OCI-LY7 (cell line): ENCODE results near the gene TRMT44. TPM values are rescaled to one million over a fixed set of nuclear protein-coding genes. Genes with fewer than 3 reads are reported as not detected.

Experiments used
- BruUV-seq: library from RNA; stranded (reverse); fragments of 400-500 nt; replicated peaks from 2 replicates; lab custom pipeline; 2021; lab: Mats Ljungman, UMichigan
- CTCF ChIA-PET: fragments of 300-600 bp; sonication (Branson Sonifier 250); formaldehyde crosslinking; loops from one replicate; lab custom pipeline; 2022; ENCODE audit warnings: antibody characterized with exemption; ENCODE audit not compliant: unreplicated experiment; lab: Charles Lee
- POLR2A ChIA-PET: fragments of 300-600 bp; sonication (Branson Sonifier 250); formaldehyde crosslinking; loops from one replicate; lab custom pipeline; 2022; ENCODE audit warnings: antibody characterized with exemption; lab: Charles Lee
- DNase-seq: peaks from one replicate; pipeline ENCODE4 v3.0.0-alpha.2; 2015; ENCODE audit warnings: low spot score
- H2AFZ ChIP-seq: fragments of 200-600 bp; sonication (generic), shearing (Covaris generic); 2 replicates; pipeline ENCODE4 v1.6.1; 2014; ENCODE audit warnings: mild to moderate bottlenecking, antibody characterized with exemption, low read length, moderate library complexity
- H3K27ac ChIP-seq: fragments of 200-600 bp; sonication (generic); 2 replicates; pipeline ENCODE4 v1.5.1; 2014; ENCODE audit warnings: mixed run types, low read depth, mild to moderate bottlenecking, moderate library complexity, low read length, inconsistent platforms; ENCODE audit not compliant: poor library complexity, severe bottlenecking
- H3K36me3 ChIP-seq: fragments of 200-600 bp; sonication (generic); 2 replicates; pipeline ENCODE4 v1.6.1; 2014; ENCODE audit warnings: mild to moderate bottlenecking, antibody characterized with exemption, low read length, moderate library complexity, mixed read lengths; ENCODE audit not compliant: insufficient read depth
- H3K4me1 ChIP-seq: fragments of 200-600 bp; sonication (generic); 2 replicates; pipeline ENCODE4 v1.5.1; 2014; ENCODE audit warnings: mild to moderate bottlenecking, low read length; ENCODE audit not compliant: insufficient read depth, poor library complexity, severe bottlenecking
- H3K4me2 ChIP-seq: fragments of 200-600 bp; sonication (generic); 2 replicates; pipeline ENCODE4 v1.6.1; 2014; ENCODE audit warnings: mild to moderate bottlenecking, low read length
- H3K4me3 ChIP-seq: fragments of 200-600 bp; sonication (generic); 2 replicates; pipeline ENCODE4 v1.5.1; 2014; ENCODE audit warnings: mild to moderate bottlenecking, low read depth, low read length; ENCODE audit not compliant: poor library complexity, severe bottlenecking
- H3K79me2 ChIP-seq: fragments of 200-600 bp; sonication (generic); 2 replicates; pipeline ENCODE4 v1.6.1; 2016; ENCODE audit warnings: low read depth, mild to moderate bottlenecking, low read length, moderate library complexity, mixed read lengths; ENCODE audit not compliant: insufficient read depth
- H3K9me2 ChIP-seq: fragments of 200-600 bp; sonication (generic); 2 replicates; pipeline ENCODE4 v1.6.1; 2016; ENCODE audit warnings: mild to moderate bottlenecking, low read length, mixed read lengths; ENCODE audit not compliant: insufficient read depth
- H3K9me3 ChIP-seq: fragments of 200-600 bp; sonication (generic); 2 replicates; pipeline ENCODE4 v1.6.1; 2014; ENCODE audit warnings: mild to moderate bottlenecking, mixed run types, low read length, mixed read lengths
- H4K20me1 ChIP-seq: fragments of 200-600 bp; sonication (generic); 2 replicates; pipeline ENCODE4 v1.6.1; 2014; ENCODE audit warnings: mild to moderate bottlenecking, antibody characterized with exemption, low read length, moderate library complexity, mixed read lengths; ENCODE audit not compliant: insufficient read depth
- CTCF ChIP-seq: fragments of 200-600 bp; sonication (generic); conservative IDR thresholded peaks from 2 replicates; pipeline ENCODE4 v1.5.1; 2014; ENCODE audit warnings: mild to moderate bottlenecking, antibody characterized with exemption, low read length, moderate library complexity, mixed read lengths
- EZH2phosphoT487 ChIP-seq: fragments of 200-600 bp; sonication (generic); IDR thresholded peaks from 2 replicates; pipeline ENCODE4 v1.6.1; 2018; ENCODE audit warnings: low read depth, borderline replicate concordance, mild to moderate bottlenecking, mixed run types, antibody characterized with exemption, low read length, moderate library complexity, mixed read lengths
- intact Hi-C: fragments of 100-400 bp; cut with micrococcal nuclease; formaldehyde crosslinking; loops from one replicate; pipeline ENCODE4 v1.10.0; 2022; ENCODE audit not compliant: unreplicated experiment
- total RNA-seq, 2 experiments: library from RNA; depleted of rRNA in 1 of 2; stranded (reverse); fragments of >200 nt in 1 of 2; shearing (Covaris generic) in 1 of 2; gene quantifications; 2 replicates each; pipeline ENCODE4 v1.2.3, GENCODE V29; 2014 to 2022

TRMT44 gene
- total RNA-seq, 2 experiments from 2014 or later: 23.0 to 28.3 TPM

GRCh38 chr4:8516996-8517550 lies 76.5 kb downstream of the TRMT44 start:
- no TSS peak for BruUV-seq
- Histone ChIP-seq H3K9me3 (no peaks in the 10 kb centered on the region), H3K4me2 (no peak overlapping the region), H2AFZ (no peak overlapping the region), H3K4me3 (no peak overlapping the region), H4K20me1 (no peaks in the 10 kb centered on the region), H3K36me3 (no peaks in the 10 kb centered on the region), H3K4me1 (no peaks in the 10 kb centered on the region), H3K27ac (no peak overlapping the region), H3K9me2 (no peaks in the 10 kb centered on the region), H3K79me2 (no peaks in the 10 kb centered on the region)
- no peak for DNase-seq
- TF ChIP-seq EZH2phosphoT487 (no peak), CTCF (no peak)
- ChIA-PET POLR2A (no interaction called here), CTCF (no interaction called here)
- intact Hi-C loops: no loop called here

GRCh38 chr4:8517946-8518345 lies 77.4 kb downstream of the TRMT44 start:
- H3K27ac ChIP-seq: no peak overlapping the region
- no peak for DNase-seq
- intact Hi-C loops: no loop called here
- no TSS peak for BruUV-seq
- H3K36me3 ChIP-seq: no peaks in the 10 kb centered on the region
- TF ChIP-seq EZH2phosphoT487 (no peak), CTCF (no peak)
- no peak overlapping the region for H3K4me3 ChIP-seq
- H2AFZ ChIP-seq: no peak overlapping the region
- H3K79me2 ChIP-seq: no peaks in the 10 kb centered on the region
- no peaks in the 10 kb centered on the region for H3K4me1 ChIP-seq
- H3K9me3 ChIP-seq: no peaks in the 10 kb centered on the region
- no peaks in the 10 kb centered on the region for H4K20me1 ChIP-seq
- CTCF ChIA-PET: no interaction called here
- H3K4me2 ChIP-seq: no peak overlapping the region
- no peaks in the 10 kb centered on the region for H3K9me2 ChIP-seq
- POLR2A ChIA-PET: no interaction called here

- DNase-seq: no peak
- POLR2A ChIA-PET: no interaction called here
- H3K4me3 ChIP-seq: no peak overlapping the region
- intact Hi-C loops: no loop called here
- H3K27ac ChIP-seq: no peak overlapping the region
- H3K79me2 ChIP-seq: no peaks in the 10 kb centered on the region
- H3K4me1 ChIP-seq: no peaks in the 10 kb centered on the region
- H3K4me2 ChIP-seq: no peak overlapping the region
- CTCF ChIA-PET: no interaction called here
- no peak overlapping the region for H2AFZ ChIP-seq
- TF ChIP-seq CTCF (no peak), EZH2phosphoT487 (no peak)
- H3K9me2 ChIP-seq: no peaks in the 10 kb centered on the region
- no peaks in the 10 kb centered on the region for H4K20me1 ChIP-seq
- BruUV-seq: no TSS peak
- no peaks in the 10 kb centered on the region for H3K36me3 ChIP-seq
- H3K9me3 ChIP-seq: no peaks in the 10 kb centered on the region
Observed at GRCh38 chr4:8522160-8523120, 81.9 kb downstream of the TRMT44 start.
